ENCODE results near the gene METTL4.
A peak's percentile ranks its signal among the peaks of the same experiment; 100 is the strongest.
"Not testable (repeated sequence)": the region's sequence is repeated elsewhere in the genome, so short reads cannot be mapped to it uniquely, and the experiment has no call there.

METTL4 gene

DNA sequence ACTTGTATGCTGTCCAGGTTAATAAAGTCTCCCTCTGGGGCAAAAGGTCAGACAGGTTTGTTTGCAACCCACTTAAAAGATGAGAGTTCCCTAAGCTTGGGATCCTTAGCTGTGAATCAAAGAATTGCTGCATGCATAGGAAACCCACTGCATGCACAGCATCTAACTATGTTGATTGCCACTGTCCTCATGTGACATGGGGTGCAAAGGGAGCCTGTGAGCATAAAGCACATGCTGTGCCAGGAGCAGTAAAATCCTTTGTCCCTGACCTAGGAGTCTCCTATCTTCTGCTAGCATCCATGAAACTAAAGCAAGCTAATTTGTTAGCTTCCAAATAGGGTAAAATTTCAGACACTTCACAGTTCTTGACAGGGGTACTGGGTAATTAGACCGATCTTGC lies 13.8 kb downstream of the METTL4 start:
- no peak for DNase-seq

DNA sequence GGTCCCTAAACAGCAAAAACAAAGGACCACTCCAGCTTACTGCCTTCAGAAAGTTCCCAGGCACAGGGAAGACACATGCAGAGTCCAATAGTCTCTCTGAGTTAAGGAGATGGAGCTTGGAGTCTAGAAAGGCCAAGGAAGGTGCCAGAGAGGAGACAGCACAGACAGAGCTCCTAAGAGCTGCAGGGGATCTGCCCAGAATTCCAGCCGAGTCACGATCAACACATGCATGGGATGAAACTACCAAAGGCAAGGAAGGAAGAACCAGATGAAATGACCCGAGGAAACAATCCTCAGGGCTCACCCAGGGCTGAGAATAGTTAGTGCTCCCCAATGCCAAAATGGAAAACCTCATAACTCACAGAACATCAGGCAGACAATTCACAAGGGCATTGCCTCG lies 15.4 kb downstream of the METTL4 start:
- no peak for DNase-seq

DNA sequence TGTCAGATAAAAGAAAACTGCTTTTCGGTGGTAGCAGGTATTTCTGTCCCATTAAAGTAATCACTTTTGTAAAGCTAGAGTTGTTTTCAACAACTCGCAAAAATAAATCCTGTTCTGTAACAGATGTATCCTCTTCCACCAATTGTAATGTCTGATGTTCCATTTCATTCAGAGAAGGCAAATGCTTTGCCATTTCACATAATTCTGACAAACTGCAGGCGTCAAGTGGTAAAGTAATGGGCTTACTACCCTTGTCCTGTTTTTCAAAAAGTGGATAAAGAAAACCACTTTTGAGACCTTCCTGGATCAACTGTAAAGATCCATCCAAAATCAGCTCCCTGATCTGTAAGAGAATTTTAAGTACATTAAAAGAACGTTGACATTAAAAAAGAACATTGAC lies 16.6 kb downstream of the METTL4 start:
- no peak for DNase-seq

DNA sequence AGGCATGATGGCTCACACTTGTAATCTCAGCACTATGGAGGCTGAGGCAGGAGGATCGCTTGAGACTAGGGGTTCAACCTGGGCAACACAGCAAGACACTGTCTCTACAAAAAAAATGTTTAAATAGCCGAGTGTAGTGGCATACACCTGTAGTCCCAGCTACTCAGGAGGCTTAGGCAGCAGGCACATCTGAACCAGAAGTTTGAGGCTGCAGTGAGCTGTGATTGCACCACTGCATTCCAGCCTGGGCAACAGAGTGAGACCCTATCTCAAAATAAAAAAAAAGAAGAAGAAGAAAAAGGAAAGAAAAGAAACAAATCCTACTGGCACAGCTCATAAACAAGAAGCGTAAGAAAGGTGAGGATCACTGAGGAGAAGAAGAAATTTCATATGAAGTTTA lies 19.9 kb downstream of the METTL4 start:
- no peak for DNase-seq

GRCh38 chr18:2549462-2549861 lies 21.8 kb downstream of the METTL4 start:
- no peak for DNase-seq

- peak; percentile 46 for DNase-seq
These were observed 23.7 kb downstream of the METTL4 start for GRCh38 chr18:2547477-2548087.

DNA sequence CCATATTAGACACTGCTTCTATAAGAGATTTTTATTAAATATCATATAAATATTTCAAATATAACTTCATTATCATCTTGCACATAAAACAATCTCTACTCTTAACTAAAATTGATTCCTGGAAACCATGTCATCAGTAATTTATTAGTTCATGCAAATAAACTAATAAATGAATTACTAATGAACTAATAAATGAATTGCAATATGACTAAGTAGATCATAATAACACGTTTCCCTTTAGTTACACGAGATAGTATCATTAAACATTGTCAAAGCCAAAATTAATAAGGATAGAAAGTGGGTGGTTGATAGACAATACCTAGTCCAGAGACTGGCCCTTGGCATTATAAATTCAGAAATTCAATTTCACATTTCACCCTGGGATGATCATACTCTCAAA lies 26.1 kb downstream of the METTL4 start:
- no peak for DNase-seq

DNA sequence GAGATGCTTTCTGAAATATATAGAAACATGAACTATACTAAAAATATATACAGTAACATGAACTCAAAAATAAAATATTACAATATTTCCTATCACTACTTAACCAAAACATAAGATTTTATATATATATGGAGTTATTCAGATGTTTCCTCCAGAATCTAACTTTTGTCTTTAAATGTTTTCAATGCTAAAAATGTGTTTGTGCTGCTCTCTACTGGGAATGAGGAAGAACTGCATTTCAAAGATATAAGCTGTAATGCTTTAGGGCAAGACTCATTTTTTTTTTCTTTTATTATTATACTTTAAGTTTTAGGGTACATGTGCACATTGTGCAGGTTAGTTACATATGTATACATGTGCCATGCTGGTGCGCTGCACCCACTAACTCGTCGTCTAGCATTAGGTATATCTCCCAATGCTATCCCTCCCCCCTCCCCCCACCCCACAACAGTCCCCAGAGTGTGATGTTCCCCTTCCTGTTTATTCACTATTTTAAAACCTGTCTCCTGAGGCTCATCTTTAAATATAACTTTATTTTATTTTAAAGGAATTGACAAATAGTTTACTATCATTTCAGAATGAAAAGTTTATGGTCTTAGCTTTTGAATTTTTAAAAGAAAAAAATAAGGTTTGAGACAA lies 29.3 kb downstream of the METTL4 start:
- DNase-seq = peak; percentile 76

DNA sequence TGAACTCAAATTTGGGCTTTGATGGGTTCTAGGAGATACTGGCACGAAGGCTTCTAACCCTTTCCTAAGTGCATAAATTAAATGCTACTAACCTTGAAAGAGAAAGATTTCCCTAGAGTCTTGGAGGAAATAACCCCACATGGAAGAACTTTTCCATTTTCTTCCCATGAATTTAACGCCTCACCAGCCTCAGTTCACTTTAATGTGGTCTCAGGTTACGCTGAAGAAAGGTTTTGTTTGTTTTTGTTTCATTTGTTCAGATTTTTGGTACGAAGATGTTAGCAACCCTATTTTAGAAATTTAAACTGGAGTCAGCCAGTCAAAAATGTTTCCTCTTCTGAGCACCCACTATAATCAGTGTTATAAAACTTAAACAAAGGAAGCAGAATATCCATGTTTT lies 30.7 kb downstream of the METTL4 start:
- DNase-seq = no peak

DNA sequence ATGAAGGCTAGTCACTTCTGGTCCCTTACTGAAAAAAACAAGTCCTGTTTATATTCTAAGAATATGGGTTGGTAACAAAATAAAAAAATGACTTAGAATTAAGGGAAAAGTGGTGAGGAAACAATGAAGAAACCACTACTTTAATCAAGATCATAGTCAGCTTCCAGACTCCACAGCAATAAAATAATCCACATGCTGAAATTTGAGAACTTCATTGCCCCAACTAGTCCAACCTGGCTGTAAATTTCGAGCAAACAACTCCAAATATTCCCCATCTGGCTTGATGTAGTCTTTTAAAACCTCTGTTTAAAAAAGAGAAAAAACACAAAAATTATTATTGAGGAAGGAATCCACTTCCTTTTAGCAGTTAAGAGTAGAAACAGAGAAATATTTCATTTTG lies 32.5 kb downstream of the METTL4 start:
- DNase-seq = peak; percentile 54

- no peak for DNase-seq
These were observed 33.1 kb downstream of the METTL4 start for GRCh38 chr18:2538236-2538635.

- DNase-seq = no peak
These were observed 34.0 kb downstream of the METTL4 start for GRCh38 chr18:2537296-2537695.

DNA sequence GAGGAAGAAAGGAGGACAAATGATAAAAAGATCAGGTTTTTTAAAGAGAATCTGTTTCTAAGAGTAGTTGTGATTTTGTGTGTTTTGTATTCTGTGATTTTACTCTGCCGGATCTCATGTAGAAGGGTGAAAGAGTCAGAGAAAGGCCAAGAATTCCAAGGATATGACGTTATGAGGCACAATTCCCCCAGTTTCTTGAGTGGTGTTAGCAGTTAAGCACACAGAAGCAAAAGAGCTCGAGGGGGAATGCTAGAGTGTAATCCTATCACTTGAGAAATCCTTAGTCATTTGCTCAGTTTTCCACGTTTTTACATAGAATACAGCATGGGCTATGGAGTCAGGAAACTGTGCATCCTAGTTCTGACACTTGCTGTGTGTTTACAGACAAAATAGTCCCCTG lies 34.8 kb downstream of the METTL4 start:
- DNase-seq = no peak

- DNase-seq = no peak
These were observed 35.2 kb downstream of the METTL4 start for GRCh38 chr18:2536063-2536462.

DNA sequence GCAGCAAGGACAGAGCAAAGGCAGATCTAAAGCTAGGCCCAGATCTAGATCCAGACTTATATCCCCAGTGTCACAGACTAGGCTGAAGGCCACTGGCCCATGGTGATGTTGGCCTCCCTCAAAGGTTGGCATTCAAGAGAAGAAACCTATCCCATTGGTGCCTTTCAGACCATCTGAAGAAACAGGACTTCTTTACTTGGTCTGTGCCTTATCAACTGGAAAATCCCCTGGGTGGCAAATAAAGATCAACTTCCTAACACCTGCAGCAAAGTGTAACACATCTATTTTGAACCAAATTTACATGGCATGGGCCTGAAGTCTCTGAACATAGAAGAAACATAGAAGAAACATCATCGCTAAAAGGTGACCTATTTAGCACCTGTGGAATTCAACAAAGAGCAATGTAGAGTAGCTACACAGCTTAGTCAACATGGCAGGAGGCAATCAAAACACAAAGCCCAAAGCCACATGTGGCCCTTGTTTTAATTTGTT lies 35.8 kb downstream of the METTL4 start:
- no peak for DNase-seq

GRCh38 chr18:2534906-2535305 lies 36.4 kb downstream of the METTL4 start:
- no peak for DNase-seq

DNA sequence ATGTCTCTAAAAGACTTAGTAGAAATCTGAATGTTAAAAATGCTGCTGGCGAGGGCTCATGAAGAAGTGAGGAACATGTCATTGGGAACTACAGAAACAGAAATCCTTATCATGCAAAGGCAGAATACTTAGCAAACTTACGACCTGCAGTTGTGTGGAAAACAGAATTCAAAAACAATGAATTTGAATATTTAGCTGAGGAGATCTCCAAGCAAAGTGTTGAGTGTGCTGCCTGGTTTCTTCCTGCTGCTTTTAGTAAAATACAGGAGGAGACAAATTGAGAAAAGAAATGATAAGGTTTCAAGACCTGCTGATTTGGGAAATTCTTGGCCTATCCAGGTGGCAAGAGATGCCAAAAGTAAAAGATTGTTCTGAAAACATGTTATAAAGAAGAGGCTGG lies 38.5 kb downstream of the METTL4 start:
- DNase-seq = no peak

DNA sequence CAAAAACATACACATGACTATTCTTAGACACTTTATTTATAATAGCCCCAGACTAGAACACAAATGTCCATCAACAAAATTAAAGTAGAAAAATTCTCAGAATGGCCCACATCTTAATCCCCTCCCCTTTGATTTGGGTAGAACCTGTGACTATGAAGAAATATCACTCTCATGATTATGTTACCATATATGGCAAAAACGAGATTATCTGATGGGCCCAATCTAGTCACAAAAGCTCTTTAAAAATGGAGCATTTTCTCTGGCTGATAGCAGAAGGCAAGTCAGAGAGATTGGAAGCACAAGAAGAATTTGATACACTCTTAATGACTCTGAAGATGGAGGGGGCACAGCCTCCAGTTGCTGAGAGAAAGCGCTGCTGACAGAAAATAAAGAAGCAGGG lies 39.6 kb downstream of the METTL4 start:
- DNase-seq = no peak

DNA sequence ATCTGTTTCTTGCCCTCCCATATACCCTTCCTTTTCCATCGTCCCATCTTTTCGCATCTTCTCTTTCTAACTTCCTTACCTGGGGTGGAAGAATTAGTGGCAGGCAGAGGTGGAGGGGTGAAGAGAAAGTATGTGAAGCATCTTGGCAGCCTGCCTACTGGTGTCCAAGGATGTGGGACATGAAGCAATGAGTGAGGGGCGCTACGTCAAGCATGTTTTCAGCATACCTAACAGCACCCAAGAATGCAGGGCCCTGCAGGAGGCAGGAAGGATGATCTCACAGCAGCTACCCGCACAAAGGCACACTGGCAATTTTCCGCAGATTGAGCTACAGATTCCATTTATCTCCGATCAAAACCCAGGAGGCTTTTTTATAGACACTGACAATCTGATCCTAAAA lies 42.2 kb downstream of the METTL4 start:
- DNase-seq = no peak

- peak; percentile 19 for DNase-seq
These were observed 45.0 kb downstream of the METTL4 start for GRCh38 chr18:2526329-2526728.

DNA sequence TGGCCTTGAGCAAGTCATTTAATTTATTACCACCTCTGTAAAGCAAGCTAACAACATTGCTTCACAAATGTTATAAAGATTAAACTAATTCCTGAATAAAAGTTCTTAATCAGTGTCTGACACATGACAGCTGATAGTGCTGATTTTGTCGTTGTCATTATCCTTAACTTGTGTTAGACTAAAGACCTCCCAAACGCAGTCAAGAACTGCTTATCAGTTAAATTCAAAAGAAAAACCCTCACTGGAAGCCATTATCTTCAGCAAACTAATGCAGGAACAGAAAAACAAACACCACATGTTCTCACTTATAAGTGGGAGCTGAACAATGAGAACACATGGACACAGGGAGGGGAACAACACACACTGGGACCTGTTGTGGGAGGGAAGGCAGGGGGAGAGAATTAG lies 46.5 kb downstream of the METTL4 start:
- not testable (repeated sequence) for DNase-seq

GRCh38 chr18:2522112-2522511 lies 49.2 kb downstream of the METTL4 start:
- peak; percentile 44 for DNase-seq

- DNase-seq = no peak
These were observed 52.8 kb downstream of the METTL4 start for GRCh38 chr18:2518473-2518872.

DNA sequence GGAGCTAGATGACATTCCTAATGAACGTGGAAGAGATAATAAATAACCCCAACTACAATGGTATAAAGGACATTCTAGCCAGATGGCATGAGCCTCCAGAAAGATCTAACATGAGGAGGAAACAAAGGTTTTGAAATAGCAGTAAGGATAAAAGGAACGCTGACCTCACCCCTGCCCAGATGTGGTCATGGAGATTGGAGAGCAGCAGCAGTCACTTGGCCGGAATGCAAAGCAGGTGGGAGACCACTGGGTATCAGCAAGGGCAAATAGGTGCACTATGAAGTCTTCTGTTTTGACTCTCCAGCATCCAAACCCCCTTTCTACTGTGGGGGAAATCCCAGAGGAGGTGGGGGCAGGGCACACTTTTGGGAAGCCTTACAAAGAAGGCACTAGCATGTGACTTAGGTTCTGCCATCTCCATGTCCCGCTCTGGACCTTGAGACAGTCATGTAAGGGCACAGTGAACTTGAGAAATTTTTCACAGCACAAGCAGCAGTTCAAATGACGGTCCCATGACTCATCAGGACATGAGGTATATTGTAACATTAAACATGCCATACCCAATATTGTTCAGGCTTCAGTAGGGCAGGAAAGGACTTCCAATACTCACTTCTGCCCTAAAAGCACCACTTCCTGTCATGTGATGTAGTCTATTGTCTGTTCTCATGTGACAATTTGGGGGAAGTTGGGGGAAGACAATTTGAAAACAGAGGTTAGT lies 55.2 kb downstream of the METTL4 start:
- no peak for DNase-seq
